ENCODE results near the gene ZNF438. TPM values are rescaled to one million over a fixed set of nuclear protein-coding genes. Genes with fewer than 3 reads are reported as not detected.
"Not testable (repeated sequence)": the region's sequence is repeated elsewhere in the genome, so short reads cannot be mapped to it uniquely, and the experiment has no call there.

The ZNF438 gene
- polyA plus RNA-seq, 3 donors, result 5.4 to 11.1 (median 9.3) TPM

DNA sequence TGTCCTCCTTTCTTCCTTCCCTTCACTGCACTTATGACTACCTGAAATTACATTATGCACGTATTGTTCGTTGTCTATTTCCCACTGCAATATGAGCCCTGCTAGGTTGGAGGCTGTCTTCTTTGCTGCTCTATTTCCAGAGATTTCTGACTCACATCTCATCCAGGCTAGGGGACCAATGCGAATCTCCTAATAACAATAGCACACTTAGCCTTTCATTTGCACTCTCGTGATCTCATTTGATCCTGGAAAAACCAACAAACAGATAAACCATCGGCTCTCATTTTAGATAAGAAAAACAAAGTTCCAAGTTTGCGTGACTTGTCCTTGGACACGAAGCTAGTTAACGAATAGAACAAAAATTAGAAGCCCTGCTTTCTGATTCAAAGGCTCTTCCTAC is 1.4 kb downstream of the ZNF438 start:
- H2AFZ ChIP-seq (ENCODE audit: insufficient read depth, low read depth, low read length, poor library complexity, severe bottlenecking), result no peak overlapping the region
- Mint-ChIP-seq H3K4me1 (peaks cover 47% of the 10 kb centered on the region), H3K27me3 (ENCODE audit: low read depth in 3 of 3) (no peaks in the 10 kb centered on the region), H3K36me3 (peaks cover 0 to 3% of the 10 kb centered on the region in 2 donors), H3K27ac (peak overlapping the region in 4 of 7 donors; percentile 3 to 99 (median 64)), H3K4me3 (no peak overlapping the region), H3K9me3 (no peaks in the 10 kb centered on the region)
- H3K79me2 ChIP-seq (ENCODE audit: insufficient read depth, low read length), result peaks cover 49% of the 10 kb centered on the region
- no peak overlapping the region for H3K4me3 ChIP-seq (replicated peaks in 1 of 3; ENCODE audit: low read depth in 2 of 3, low read length in 3 of 3)
- intact Hi-C loops (cut with micrococcal nuclease), result loop anchor here (5.0 to 10.0 kb wide), 3 partner anchors 33 to 735 kb away; no protein-coding TSS in a partner anchor
- H3K4me1 ChIP-seq (ENCODE audit: control insufficient read depth in 1 of 2, insufficient read depth in 2 of 2, low read length in 2 of 2), result peaks cover 40 to 41% of the 10 kb centered on the region in 2 donors
- TF ChIP-seq, protein P1, sequence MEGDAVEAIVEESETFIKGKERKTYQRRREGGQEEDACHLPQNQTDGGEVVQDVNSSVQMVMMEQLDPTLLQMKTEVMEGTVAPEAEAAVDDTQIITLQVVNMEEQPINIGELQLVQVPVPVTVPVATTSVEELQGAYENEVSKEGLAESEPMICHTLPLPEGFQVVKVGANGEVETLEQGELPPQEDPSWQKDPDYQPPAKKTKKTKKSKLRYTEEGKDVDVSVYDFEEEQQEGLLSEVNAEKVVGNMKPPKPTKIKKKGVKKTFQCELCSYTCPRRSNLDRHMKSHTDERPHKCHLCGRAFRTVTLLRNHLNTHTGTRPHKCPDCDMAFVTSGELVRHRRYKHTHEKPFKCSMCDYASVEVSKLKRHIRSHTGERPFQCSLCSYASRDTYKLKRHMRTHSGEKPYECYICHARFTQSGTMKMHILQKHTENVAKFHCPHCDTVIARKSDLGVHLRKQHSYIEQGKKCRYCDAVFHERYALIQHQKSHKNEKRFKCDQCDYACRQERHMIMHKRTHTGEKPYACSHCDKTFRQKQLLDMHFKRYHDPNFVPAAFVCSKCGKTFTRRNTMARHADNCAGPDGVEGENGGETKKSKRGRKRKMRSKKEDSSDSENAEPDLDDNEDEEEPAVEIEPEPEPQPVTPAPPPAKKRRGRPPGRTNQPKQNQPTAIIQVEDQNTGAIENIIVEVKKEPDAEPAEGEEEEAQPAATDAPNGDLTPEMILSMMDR (IDR thresholded peaks at IDR 0.05), result no peak
- 90% methylated on average over 5 of the region's 8 CpGs for WGBS (ENCODE audit: insufficient coverage)
- H3K27ac ChIP-seq (ENCODE audit: low read depth in 1 of 2, low read length in 2 of 2), result peak overlapping the region in 1 of 2 donors; percentile 96
- no peaks in the 10 kb centered on the region for H4K20me1 ChIP-seq (ENCODE audit: insufficient read depth, low read length)
- H3K27me3 ChIP-seq (ENCODE audit: control insufficient read depth in 2 of 2, insufficient read depth in 2 of 2, low read length in 2 of 2), result no peaks in the 10 kb centered on the region
- no peak for DNase-seq
- no peak overlapping the region for H3K4me2 ChIP-seq (replicated peaks; ENCODE audit: extremely low read depth, low read length, poor library complexity, severe bottlenecking)
- no peaks in the 10 kb centered on the region for H3K9me3 ChIP-seq (replicated peaks in 1 of 2; ENCODE audit: control insufficient read depth in 1 of 2, insufficient read depth in 1 of 2, low read length in 2 of 2)
- no peak overlapping the region for H3K9ac ChIP-seq (ENCODE audit: insufficient read depth, low read length, poor library complexity, severe bottlenecking)
- no peaks in the 10 kb centered on the region for H3K36me3 ChIP-seq (replicated peaks in 1 of 2; ENCODE audit: control insufficient read depth in 1 of 2, insufficient read depth in 2 of 2, low read length in 2 of 2)

DNA sequence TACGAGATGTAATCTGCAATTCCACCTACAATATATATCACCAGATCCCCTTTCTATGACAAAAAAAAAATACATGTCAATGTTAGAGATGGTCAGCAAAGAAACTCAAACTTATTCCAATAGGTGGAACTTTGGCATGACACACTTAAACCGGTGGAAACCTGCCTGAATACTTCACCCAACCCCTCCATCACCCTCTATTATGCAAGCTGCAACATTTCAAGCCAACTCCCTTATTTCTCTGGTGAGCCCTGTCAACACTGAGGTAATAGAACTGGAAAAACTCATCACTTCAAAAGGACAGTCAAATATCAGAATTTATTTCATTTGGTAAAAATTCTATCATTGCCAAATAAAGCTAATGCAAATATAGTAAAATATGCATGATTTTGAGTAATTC is 3.6 kb downstream of the ZNF438 start:
- Mint-ChIP-seq H3K4me1 (peaks cover 39% of the 10 kb centered on the region), H3K27ac (no peak overlapping the region), H3K4me3 (no peak overlapping the region), H3K36me3 (peaks cover 0 to 3% of the 10 kb centered on the region in 2 donors), H3K9me3 (no peaks in the 10 kb centered on the region), H3K27me3 (ENCODE audit: low read depth in 3 of 3) (no peaks in the 10 kb centered on the region)
- 40% methylated on average over 1 of the region's 2 CpGs for WGBS (ENCODE audit: insufficient coverage)
- no peak overlapping the region for H3K9ac ChIP-seq (ENCODE audit: insufficient read depth, low read length, poor library complexity, severe bottlenecking)
- intact Hi-C loops (cut with micrococcal nuclease), result no loop called here
- peaks cover 71% of the 10 kb centered on the region for H3K79me2 ChIP-seq (ENCODE audit: insufficient read depth, low read length)
- TF ChIP-seq, protein P1 (IDR thresholded peaks at IDR 0.05), result no peak
- no peaks in the 10 kb centered on the region for H4K20me1 ChIP-seq (ENCODE audit: insufficient read depth, low read length)
- no peak overlapping the region for H3K4me2 ChIP-seq (replicated peaks; ENCODE audit: extremely low read depth, low read length, poor library complexity, severe bottlenecking)
- peaks cover 26 to 30% of the 10 kb centered on the region in 2 donors for H3K4me1 ChIP-seq (ENCODE audit: control insufficient read depth in 1 of 2, insufficient read depth in 2 of 2, low read length in 2 of 2)
- H3K9me3 ChIP-seq (replicated peaks in 1 of 2; ENCODE audit: control insufficient read depth in 1 of 2, insufficient read depth in 1 of 2, low read length in 2 of 2), result no peaks in the 10 kb centered on the region
- H2AFZ ChIP-seq (ENCODE audit: insufficient read depth, low read depth, low read length, poor library complexity, severe bottlenecking), result no peak overlapping the region
- DNase-seq, result no peak
- no peaks in the 10 kb centered on the region for H3K36me3 ChIP-seq (replicated peaks in 1 of 2; ENCODE audit: control insufficient read depth in 1 of 2, insufficient read depth in 2 of 2, low read length in 2 of 2)
- no peaks in the 10 kb centered on the region for H3K27me3 ChIP-seq (ENCODE audit: control insufficient read depth in 2 of 2, insufficient read depth in 2 of 2, low read length in 2 of 2)
- H3K27ac ChIP-seq (ENCODE audit: low read depth in 1 of 2, low read length in 2 of 2), result no peak overlapping the region
- no peak overlapping the region for H3K4me3 ChIP-seq (replicated peaks in 1 of 3; ENCODE audit: low read depth in 2 of 3, low read length in 3 of 3)

DNA sequence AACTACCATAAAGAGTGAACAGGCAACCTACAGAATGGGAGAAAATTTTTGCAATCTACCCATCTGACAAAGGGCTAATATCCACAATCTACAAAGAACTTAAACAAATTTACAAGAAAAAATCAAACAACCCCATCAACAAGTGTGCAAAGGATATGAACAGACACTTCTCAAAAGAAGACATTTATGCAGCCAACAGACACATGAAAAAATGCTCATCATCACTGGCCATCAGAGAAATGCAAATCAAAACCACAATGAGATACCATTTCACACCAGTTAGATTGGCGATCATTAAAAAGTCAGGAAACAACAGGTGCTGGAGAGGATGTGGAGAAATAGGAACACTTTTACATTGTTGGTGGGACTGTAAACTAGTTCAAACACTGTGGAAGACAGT is 5.4 kb downstream of the ZNF438 start:
- H3K4me3 Mint-ChIP-seq; H3K27me3 ChIP-seq (ENCODE audit: control insufficient read depth in 2 of 2, insufficient read depth in 2 of 2, low read length in 2 of 2); intact Hi-C loops (cut with micrococcal nuclease); H3K36me3 ChIP-seq (replicated peaks in 1 of 2; ENCODE audit: control insufficient read depth in 1 of 2, insufficient read depth in 2 of 2, low read length in 2 of 2); H3K9ac ChIP-seq (ENCODE audit: insufficient read depth, low read length, poor library complexity, severe bottlenecking); H4K20me1 ChIP-seq (ENCODE audit: insufficient read depth, low read length); H3K27ac Mint-ChIP-seq; H3K4me3 ChIP-seq (replicated peaks in 1 of 3; ENCODE audit: low read depth in 2 of 3, low read length in 3 of 3); DNase-seq; H2AFZ ChIP-seq (ENCODE audit: insufficient read depth, low read depth, low read length, poor library complexity, severe bottlenecking); H3K27ac ChIP-seq (ENCODE audit: low read depth in 1 of 2, low read length in 2 of 2); H3K9me3 ChIP-seq (replicated peaks in 1 of 2; ENCODE audit: control insufficient read depth in 1 of 2, insufficient read depth in 1 of 2, low read length in 2 of 2); H3K36me3 Mint-ChIP-seq; H3K27me3 Mint-ChIP-seq (ENCODE audit: low read depth in 3 of 3); H3K9me3 Mint-ChIP-seq; H3K4me2 ChIP-seq (replicated peaks; ENCODE audit: extremely low read depth, low read length, poor library complexity, severe bottlenecking): not testable (repeated sequence)
- Histone ChIP-seq H3K4me1 (ENCODE audit: control insufficient read depth in 1 of 2, insufficient read depth in 2 of 2, low read length in 2 of 2) (peaks cover 29 to 32% of the 10 kb centered on the region in 2 donors), H3K79me2 (ENCODE audit: insufficient read depth, low read length) (peaks cover 86% of the 10 kb centered on the region)
- no CpG with 5 or more reads among the region's 1 CpG for WGBS (ENCODE audit: insufficient coverage)
- peaks cover 48% of the 10 kb centered on the region for H3K4me1 Mint-ChIP-seq
